ENCODE results near the gene DCLK2.

Gene DCLK2

DNA sequence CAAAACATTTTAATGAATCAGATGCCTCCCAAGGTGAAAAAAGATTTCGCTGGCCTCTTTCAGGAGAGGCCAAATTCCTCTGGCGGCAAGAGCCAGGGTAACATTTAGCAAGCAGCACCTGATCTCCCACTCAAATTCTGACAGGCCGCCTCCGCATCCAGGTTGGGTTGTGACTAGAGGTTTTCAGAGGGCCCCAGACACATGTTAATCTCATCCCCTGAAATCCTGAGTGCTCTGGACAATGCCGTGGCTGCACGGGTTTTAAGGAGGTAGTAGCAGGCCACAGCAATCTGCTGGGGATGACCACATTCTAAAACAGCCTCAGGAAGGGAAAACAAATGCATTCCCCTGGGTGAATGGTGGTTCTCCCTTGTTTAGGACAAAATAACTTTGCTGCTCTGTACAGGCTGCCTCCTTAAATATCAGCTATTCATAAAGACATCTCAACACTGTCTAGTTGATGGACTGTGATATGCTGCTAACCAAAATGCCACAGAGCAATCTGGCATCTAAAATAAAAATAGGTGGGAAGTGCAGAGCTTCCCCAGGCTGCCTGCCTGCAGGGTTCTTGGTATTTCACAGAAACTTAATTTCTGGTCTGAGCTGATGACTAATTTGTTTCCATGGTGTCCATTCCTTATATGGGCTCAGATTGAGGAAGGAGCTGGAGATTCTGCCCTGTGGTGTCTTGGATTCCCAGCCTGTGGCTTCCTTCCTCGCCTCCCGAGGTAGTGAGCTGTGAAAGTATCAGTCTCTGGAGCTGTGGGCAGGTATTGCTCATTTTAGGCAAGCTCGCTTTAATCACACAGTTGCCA, 202.0 kb downstream of the DCLK2 start:
- DNase-seq, result peak; percentile 81

DNA sequence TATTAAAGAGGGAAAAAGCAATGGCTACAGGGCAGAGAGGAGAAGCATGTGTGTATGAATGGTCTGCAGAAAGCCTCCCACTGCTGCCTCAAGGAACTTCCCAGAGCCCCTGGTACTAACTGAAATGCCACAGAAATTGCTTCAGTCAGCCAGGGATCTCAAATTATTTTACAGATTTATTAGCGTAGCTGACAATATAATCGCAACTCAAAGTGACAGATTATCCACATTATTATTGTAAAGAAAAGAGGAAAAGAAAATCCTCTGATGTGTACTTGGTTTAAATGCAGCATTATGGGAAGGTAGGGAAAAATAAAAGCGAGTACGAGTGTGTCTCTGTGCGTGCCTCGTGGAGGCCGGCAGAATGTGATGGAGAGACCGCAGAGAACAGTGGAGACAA, 202.7 kb downstream of the DCLK2 start:
- no peak for DNase-seq

DNA sequence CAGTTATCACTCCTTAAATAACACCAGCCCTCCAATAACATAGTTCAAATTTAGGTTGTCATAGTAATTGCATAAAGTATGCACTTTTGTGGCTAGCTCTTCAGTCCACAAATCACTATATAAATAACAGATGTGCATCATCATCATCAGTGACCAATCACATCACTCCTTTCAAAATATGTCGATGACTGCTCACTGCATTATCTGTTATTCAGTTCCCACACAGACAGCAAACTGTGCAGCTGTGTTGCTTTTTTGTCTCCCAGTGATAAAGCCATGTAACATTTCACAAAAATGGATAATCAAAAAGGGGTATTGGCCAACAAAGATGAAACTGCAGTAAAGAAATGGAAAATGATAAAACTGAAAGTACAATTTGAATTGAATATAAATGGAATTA, 205.4 kb downstream of the DCLK2 start:
- no peak for DNase-seq

DNA sequence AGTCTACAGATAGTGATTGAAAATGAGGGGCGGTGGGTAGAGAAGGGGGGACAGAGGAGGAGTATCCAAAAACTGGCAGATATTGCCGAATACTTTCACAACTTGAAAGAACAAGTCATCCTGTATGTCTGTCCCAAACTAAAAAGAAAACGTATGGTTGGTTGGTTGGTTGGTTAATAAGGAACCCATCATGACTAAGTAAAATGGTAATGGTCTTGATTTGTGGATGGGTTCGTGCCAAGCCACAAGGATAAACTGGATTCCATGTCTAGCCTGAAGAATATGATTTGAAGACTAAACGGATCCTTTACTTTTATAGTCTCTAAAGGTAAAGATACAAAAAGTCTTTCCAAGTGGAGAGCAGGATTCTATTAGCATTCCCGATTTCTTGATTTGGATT, 208.4 kb downstream of the DCLK2 start:
- DNase-seq, result no peak

DNA sequence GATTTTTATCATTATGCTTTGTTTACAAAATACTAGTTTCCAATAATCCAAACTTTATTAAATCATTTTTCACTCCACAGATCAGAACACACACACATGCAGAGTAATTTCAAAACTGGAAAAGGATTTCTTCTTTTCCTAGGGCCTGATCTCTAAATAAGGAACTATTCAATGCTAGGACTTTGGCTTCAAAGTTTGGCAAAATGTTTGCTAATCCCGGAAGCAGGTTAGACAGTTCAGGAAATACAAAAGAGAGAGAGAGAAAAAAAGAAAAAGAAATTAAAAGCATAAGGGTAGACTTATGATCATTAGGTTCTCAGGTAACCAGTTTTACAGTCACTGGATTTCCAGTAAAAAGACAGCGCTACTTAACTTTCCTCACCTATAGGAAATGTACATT, 211.0 kb downstream of the DCLK2 start:
- DNase-seq, result peak; percentile 65

DNA sequence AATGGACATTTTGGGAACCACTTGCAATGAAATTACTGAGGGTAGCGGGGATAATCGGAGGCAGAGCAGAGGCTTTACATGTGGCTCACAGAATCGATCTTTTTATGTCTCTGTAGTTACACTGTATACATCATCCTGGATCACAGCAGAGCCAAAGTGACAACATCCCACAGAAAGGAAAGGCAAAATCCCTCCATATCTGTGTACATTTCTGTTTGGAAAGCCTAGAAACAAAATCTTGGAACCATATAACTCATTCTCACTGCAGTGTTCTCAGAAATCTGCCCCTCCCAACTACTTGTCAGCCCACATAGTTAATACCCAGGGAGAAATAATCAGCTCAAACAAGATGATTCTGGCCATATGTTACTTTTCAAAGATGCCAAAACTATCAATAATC, 211.6 kb downstream of the DCLK2 start:
- DNase-seq, result no peak

DNA sequence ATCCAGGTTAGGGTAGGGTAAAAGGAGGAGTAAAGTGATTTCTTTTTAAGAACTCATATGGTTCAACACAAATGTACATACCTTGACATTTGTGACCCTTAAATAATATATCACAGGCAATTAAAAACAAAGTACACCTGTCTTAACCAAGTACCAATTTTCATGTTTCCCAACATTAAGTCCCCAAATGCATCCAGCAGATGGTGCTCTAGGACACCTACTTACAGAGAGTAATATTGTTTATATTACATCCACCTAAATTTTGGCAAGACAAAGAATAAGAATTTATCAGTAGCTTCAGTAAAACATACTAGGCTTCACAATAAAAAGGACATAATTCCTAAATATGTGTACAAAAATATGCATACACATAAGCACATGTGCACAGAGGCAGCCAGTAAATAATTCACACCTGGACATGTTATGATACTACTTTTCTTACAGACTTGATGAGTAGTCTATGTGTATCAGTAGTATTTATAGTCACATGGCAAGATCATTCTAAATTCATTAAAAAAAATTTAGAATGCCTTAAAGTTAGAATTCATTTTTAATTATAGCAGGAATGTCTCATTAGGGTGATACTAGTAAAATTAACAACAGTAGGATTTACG, 219.7 kb downstream of the DCLK2 start:
- peak; percentile 38 for DNase-seq

DNA sequence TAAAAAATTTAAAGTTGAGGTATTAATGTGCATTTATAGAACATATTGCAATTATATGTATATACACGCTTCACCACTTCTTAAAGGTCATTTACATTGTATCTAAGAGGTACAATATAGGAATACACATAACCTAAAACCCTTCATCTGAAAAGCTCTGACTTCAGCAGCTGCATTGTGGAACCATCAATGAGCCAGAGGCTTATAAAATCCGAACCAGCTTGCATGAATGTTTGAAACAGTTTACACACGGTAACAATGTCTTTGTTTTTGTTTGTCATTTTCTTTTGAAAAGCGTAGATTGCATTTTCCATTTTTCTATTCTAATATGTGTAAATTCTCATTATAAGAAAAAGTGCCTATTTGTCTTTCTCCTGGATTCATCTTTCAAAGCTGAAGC, 221.6 kb downstream of the DCLK2 start:
- no peak for DNase-seq

DNA sequence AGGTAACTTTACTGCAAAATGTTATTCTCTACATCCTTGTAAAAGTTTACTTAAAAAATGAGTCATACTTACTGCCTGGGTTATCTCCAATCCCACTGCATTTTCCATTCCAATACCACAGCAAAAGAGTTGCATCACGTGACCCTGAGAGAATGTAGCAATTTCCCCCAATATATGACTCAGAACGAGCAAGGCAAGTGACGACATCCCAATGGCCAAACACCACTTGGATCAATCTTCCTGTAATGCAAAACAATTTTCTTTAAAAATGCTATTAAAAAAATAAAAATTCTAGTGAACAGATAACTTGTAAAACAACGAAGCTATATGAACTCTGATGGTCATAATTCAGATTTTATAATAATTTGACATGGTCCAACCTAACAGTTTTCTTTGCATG, 224.3 kb downstream of the DCLK2 start:
- DNase-seq, result peak; percentile 91

DNA sequence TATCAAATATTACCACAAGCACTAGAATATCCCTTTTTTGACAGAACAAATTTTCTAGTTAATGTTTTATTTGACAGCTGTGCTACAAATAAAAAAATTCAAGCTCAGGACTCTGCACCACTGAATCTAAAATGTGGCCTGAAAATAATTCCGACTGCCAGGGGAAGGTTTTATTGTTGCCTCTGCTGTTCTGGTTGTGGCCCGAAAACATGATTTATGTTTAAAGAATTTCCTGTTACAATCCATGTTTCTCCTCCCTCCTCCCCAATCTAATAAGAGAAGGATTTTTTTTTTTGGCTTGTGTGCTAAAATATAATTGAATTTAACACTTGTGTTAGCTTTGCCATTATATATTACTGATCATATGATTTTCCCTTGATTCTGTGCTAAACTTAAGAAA, 227.8 kb downstream of the DCLK2 start:
- DNase-seq, result no peak

DNA sequence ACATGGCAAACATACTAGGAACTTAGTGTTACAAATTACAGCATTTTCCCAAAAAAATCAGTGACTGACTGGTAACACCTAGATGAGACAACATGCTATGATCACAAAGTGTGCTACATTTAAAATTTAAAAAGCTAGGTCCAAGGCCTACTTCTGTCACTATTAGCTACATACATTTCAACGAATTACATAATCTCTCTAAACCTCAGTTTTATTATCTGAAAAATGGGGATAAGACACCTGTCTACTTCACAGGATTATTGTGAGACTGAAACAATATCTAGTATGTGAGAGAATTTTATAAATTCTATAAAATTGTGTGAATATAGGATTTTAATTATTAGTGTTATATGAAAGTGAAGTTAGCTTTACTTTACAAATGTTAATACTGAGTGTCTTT, 228.5 kb downstream of the DCLK2 start:
- no peak for DNase-seq
